HG02852 (cell line): ENCODE results near the gene IGLON5.

ENCODE experiments used
- ATAC-seq: cut with Tn5 transposase; IDR thresholded peaks from one replicate; pipeline ENCODE4 v1.9.1; 2021; ENCODE audit warnings: mild to moderate bottlenecking, moderate library complexity; ENCODE audit not compliant: unreplicated experiment

The IGLON5 gene

DNA sequence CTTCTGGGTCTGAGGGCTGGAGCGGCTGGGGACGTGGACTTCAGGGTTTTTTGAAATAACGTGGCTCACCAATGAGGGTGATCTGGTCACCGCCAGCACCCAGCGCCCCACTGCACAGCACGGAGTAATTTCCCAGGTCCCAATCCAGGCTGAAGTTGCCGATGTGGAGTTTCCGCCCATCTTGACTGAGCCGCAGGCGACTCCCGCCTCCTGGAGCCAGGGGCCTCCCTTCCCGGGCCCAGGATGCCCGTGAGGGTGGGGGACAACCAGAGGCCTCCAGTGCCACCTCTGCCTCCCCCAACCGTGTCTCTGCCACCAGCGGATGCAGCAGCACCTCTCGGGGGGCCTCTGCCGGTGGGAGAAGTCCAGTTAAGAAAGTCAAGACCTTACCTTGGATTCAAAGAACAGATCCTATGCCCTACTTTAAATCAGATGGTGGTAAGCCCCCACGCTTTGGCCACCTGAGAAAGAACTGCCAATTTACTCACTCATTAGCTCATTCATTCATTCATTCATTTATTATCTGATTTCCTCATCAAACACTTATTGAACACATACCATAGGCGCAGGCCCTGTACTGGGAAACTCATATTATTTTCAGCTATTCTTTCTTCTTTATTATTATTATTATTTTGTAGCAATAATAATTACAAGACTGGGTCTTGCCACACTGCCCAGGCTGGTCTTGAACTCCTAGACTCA is 26.6 kb downstream of the IGLON5 start:
- no peak for ATAC-seq

DNA sequence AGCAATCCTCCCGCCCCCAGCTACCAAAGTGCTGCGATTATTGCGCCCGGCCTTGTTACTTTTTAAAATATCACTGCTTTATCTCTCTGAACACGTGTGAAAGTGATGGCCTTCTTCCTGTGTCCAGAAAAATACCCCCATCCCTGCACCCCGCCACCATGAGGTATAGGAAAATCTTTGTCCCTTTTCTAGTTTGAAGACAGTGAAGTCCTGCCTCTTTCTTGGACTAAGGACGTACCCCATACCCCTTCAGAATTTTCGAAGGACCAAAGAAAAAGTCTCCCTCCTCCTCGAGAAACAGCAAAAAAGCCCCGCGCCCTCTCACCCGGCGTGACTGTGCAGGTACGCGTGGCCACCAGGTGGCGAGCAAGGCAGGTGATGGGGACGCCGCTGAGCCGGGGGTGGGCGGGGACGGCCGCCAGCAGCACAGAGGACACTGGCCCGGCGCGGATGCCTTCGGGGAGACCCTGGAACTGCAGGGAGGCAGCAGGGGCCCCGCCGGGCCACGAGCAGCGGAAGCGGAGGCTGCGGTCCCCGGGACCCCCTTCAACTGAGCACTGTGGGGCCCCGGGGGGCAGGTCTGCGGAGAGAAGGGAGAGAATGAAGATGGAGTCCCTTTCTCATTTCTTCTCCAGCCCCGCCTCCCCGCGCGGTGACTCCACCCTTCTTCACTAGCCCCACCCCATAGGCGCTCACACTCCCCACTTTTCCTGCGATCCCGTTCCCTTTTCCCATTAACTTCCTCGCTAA is 27.3 kb downstream of the IGLON5 start:
- ATAC-seq = peak; percentile 50

DNA sequence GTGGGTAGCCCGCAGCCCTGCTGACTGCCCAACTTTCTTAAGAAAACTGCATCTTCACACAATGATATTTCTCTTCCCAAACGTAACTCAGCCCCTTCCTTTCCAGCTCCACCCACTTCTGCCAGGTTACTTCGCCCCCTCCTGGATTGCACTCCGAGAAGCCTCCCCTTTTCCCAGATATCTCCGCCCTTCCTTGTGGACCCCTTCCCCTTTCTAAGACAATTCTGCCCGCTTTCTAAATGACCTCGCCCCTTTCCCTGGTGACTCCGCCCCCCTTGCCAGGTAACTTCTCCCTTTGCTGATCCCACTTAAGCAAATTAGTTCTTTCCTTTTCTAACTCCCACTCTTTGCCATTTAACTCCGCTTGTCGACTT is 27.9 kb downstream of the IGLON5 start:
- ATAC-seq = no peak

DNA sequence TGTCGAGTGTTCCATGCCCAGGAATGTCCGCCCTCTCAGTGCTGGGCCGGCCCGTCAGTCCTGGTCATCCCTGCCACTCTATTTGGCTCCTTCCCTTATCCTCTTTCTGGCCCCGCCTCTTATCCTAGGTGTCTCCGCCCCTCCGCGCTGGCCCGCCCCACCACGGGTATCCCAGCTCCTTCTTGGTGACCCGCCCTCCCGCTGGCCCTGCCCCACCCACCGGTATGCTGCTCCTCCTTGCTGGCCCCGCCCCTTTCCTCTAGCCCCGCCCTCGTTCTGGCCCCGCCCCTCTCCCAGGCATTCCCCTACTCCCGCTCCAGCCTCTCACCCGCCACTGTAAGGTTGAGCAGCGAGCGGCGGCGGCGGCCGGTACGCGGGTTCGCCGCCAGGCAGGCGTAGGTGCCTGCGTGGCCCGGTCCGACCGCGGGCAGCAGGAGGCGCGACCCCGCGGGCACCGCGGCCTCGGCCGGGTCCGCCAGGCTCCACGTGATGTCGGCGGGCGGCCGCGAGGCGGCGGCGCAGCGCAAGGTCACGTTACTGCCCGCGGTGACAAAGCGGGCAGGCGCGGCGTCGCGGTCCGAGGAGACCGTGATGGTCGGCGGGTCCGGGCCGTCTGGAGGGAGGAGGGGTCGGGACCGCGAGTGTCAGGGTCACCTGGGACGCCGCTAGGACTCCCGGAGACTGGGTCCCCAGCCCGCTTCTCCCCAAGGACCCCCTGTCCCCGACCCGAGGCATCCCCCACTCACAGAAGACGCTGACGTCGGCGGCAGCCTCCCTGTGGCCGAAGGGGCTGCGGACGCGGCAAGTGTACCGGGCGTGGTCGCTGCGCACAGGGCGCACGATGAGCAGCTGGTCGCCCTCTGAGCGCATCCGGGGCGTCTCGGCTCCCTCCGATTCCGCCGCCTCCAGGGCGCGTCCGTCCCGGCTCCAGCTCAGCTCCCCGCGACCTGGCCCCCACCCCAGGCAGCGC is 28.5 kb downstream of the IGLON5 start:
- ATAC-seq = peak; percentile 46

DNA sequence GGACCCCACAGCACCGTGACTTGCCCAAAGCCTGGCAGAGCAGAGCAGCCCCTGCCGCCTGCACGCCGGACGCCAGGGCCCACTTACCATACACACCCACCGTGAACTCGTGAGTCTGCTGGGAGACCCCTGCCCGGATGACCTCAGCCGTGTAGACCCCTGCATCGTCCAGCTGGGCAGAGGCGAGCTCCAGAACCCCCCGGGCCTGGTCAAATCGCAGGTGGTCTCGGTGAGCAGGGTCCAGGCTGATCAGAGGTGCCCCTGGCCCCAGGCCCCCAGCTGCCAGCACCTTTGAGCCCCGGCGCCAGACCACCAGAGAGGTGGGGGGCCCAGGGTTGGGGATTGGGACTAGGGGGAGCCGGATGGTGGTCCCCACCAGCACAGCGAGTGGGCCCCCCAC is 29.6 kb downstream of the IGLON5 start:
- ATAC-seq = no peak

DNA sequence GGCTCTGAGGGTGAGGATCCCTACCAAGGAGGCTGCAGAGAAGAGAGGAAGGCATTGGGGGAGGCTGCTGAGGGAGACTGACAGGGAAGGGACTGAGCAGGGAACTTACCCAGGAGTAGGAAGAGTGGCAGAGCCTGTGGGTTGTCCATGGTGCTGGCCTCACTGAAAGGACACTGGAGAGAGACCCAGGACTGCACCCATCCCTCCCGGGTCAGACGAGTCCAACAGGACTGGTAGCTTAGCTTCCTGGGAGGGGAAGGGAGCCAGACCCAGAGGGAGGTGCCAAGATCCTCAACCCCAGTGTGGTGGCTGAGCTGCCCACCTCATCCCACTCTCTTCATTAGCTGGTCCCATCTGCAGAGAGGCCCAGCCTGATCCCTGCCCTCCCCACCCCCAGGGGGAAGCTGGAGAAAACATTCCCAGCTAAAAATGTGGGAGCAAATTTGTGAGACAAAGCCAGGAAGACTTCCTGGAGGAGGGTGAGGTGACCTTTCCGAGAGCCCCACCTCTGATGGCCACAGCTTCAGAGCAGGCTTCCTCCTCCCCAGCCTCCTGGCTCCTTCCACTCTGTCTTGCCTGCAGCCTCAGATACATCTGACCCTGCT is 30.6 kb downstream of the IGLON5 start, which contains the start of gene VSIG10L:
Gene VSIG10L (minus strand): TSS at position 164 of the 605 bp plus-strand sequence. CDS start 15 bp downstream, at position 149.
- ATAC-seq = no peak

DNA sequence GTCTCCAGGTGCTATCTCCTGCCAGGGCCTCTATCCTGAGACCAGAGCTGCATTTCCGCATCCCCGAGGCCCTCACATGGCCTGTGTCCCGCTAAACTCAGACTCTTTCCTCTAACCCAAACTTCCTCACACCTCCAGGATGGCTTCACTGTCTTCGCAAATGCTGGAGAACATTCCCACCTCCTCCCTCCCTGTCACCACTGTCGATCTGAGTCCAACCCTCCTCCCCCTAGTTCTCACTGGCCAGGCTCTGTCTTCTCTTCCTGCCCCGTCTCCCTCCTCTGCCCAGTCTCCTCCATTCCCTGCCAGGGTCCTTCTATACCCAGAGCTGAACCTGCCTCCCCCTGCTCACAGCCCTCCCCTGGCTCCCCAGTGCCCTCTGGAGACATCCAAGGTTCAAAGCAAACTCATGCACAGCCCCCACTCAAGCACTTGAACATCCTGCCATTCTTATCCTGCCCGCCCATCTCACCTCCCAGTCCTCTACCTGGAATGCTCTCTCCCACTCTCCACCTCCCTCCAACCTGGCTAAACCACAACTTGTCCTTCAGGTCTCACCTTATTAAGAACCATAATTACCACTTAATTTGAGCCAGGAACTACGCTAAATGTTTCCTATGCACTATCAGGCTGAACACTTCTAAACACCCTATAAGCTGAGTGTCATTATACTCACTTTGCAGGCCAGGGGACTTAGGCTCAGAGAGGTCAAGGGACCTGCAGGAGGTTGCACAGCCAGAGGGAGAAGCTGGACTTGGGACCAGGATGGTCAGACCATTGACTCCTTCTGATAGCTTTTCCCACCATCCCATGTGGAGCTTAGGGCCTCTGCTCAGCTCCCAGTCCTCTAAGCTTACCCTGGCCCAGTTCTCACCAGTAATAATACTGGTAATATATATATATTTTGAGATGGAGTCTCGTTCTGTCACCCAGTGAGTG is 31.5 kb downstream of the IGLON5 start:
- no peak for ATAC-seq

DNA sequence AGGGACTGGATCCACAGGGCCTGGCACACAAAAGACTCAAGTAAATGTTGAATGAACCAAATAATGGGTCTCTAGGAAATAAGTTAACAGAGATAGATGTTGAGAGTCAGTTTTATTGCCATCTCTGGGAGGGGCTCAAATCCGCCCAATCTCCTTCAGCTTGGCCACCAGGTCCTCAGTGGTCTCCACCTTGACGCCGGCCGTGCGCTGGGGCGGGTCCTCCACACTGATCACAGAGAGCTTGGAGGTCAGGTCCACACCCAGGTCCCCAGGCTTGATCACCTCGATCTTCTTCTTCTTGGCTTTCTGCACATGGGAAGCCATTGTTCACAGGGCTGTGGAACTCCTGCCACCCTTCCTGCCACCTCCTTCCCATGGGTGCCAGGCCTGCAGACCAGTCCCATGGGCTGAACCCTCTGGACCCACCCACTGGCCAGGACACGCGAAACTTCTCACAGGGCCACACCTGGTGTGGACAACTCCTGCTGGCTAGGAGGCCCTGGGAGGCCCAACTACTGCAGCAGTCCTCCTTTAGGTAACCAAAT is 33.7 kb downstream of the IGLON5 start:
- ATAC-seq = no peak

DNA sequence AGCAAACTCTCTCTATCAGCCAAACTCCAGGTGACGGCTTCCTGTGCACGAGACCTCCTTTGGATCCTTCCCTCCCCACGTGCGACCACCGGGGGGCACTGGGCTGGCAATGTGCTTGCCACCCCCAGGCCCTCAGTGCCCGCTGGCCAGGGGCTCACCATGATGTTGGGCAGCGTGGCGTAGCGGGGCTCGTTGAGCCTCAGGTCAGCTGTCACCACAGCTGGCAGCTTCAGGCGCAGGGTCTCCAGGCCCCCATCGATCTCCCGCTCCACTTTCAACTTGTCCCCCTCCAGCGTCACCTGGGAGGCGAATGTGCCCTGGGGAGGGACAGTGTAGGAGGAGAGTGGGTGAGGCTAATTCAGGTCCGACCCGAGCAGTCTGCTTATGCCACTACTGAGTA is 35.3 kb downstream of the IGLON5 start:
- ATAC-seq = no peak

DNA sequence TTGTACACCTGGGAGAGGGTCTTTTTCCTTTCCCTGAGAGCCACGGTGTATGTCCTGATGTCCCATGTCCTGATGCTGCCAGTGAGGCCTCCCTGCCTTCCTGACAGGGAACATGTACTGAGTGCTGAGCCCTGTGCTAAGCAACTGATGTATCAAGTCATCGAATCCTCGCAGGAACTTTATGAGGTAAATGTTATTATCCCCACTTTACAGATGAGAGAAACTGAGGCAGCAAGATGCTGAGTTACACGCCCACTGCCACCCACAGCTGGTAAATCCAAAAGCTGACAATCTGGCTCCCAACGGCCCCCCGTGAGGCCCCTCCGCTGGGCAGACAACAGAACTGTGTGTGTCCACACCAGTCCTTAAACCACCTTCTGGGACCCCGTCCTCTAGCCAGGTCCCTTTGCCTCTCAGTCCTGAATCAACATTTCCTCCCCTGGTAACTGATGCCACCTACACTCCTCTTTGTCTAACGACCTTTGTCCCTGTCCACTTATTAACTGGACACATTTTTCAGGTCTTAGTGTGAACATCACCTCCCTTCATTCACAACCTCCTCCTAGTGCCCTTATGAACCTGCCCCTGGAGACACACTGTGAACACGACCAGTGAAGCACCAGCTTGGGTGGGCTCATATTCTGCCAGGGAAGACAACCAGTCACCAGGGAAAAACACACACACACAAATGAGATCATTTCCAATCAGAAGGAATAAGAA is 35.9 kb downstream of the IGLON5 start:
- ATAC-seq = no peak

DNA sequence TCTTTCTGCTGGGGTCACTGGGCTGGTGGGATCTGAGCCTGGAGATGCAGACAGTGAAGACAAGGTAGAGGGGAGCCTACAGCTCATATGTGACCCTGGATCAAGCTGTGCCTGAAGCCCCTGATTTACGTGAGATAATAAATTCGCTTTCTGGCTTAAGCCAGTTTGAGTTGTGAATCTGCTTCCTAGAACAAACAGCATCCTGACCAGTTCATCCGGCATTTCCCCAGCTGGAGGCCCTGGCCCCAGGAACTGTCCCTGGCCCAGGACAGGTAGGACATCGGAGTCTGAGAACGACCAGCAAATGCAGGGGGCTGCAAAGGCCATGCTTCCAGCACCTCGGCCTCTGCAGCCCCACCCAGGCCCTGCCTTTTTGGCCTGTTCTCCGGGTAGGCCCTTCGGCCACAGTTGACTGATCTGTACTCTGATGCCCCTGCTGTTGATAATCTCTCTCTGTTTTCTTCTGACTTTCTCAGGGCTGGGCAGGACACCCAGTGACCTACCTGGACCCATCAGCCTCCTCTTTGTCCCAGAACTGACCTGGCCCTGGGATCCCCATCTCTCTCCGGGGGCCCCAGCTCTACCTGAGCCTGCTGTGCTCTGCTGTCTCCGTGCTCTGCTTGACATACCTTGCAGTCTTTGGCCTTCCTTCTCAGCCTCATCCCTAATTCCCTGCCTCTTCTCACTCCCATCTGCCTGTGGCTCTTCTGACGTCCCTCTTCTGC is 40.0 kb downstream of the IGLON5 start:
- ATAC-seq = no peak

DNA sequence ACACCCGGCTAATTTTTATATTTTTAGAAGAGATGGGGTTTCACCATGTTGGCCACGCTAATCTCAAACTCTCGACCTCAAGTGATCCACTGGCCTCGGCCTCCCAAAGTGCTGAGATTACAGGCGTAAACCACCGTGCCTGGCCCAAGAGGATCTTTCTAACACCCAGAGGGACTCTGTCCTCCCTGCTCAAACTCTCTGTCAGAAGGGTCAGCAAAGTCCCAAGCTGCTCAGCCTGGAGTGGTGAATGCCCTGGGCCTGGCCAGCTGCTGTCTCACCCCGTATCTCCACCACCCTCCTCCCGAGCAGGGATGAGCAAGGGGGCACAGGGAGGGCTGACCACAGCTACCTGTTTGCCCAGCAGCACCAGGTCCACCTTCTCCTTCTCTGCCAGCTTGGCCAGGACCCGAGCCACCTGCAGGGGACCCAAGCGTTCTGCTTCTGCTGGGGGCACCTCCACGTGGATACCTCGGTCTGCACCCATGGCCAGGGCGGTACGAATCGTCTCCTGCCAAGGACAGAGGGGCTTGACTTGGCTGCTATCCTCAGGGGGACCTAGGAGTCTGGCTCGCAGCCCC is 41.4 kb downstream of the IGLON5 start:
- ATAC-seq = no peak

DNA sequence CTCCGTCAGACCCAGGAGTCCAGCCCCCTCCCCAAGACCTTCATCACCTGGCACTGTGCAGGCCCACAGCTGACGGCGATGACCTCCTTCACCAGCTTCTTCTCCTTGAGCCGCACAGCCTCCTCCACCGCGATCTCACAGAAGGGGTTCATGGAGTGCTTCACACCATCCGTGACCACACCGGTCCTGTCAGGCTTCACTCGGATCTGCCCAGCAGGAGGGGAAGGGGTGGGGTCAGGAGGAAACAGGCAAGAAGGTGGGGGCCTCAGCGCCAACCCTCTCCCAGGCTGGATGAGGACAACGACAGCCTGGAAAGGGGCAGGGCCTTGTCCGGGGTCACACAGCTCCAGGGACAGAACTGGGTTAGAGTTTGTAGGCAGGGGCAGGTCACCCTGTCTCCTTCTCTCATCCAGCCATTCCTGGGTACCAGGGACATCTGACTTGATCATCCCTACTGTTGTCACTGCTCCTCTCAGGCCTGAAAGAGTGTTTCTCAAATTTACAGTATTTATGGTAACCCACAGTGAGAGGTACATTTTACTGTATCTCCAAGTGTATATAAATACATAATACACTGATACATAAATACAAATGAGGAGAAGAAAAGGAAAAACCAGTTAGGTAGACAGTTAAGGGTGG is 42.8 kb downstream of the IGLON5 start:
- no peak for ATAC-seq

DNA sequence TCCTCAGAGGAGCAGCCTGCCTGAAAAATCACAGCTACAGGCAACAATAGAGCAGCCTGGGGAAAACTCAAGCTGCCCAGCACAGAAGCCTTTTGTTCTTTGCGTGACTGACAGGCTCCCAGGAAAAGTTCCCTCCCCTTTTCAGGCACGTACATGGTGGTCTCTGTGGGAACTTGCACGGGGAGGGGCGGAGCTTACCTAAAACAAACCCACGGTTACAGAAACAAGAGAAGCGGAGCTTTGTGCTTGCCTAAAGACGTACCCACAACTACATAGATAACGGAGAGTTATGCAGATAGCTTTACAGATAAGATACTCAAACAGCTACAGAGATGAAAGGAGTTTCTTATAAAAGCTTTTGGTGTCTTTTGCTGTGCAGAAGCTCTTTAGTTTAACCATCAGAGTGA is 43.3 kb downstream of the IGLON5 start:
- no peak for ATAC-seq

DNA sequence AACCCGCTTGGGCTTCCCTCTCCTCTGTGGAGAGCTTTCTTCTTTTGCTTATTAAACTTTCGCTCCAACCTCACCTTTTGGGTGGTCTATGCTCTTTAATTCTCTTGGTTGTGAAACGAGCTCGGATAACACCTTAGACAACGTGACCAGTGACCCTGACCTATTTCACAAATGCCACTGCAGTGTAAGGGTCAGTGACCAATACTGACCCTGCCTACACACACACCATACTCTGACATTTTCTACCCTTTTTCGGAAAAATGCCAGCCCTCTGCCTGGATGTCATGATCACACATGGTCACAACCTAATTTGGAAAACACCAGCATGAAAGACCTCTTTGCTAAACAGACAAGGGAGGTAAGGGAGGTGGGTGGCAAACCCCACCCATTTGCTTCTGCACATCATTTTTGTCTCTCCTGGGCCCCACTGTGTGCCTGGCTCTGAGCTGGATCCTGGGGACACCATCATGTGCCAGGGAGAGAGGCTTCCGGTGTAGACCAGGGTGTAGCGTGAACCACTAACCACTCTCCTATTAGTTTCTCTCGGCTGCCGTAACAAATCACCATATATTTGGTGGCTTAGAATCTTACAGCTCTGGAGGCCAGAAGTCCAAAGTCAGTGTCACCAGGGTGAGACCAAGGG is 44.8 kb downstream of the IGLON5 start:
- no peak for ATAC-seq

DNA sequence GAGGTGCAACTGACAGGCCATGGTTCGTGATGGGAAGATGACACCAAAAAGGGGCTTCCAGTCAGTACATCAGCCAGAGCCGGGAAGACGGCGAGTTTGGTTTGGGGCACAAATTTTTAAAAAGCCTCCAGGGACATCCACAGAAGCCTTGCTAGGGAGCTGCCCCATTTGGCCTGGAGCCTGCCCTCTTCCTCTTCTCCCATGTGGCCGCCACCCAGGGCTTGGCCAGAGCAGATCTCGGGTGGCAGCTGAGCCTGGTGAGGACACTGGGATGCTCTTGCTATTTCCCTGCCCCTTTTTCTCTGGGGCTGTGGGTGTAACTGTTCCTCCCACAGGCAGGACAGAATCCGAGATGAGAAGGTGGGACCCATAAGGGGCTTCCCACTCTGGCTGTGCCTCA is 46.5 kb downstream of the IGLON5 start:
- no peak for ATAC-seq

DNA sequence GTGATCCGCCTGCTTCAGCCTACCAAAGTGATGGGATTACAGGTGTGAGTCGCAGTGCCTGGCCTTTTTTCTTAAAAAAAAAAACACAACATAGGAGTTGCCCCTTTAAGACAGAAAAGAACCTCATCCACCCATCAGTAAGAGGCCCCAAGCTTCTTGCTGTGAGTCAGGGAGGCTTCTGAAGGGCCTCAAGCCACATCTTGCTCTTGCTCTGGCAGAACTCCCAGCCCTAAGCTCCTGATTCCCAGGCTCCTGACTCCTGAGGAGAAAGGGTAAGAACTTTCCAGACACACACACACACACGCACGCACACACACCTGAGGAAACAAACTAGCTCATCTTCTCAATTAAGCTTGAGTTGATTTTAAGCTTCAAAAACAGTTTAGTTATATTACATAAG is 47.9 kb downstream of the IGLON5 start:
- ATAC-seq = no peak
